GM13977 (cell line): ENCODE data around the gene MAP7D3.

Experiments used
- DNase-seq: peaks from one replicate; pipeline ENCODE4 v3.0.0; 2012; ENCODE audit warnings: low spot score
- in situ Hi-C: fragments of 300-500 bp; cut with MboI; formaldehyde crosslinking; loops from one replicate; pipeline ENCODE4 v1.12.0; 2022; ENCODE audit warnings: low sequenced_read_pairs, low pct_unique_long_range_greater_than_20kb, mixed read lengths, inconsistent platforms; ENCODE audit not compliant: unreplicated experiment
- TF ChIP-seq, protein P1 (sequence below): IDR thresholded peaks from 2 replicates; pipeline ENCODE4 v1.5.1; 2012; ENCODE audit warnings: mild to moderate bottlenecking, control low read depth; ENCODE audit not compliant: insufficient read depth; ENCODE audit errors: extremely low read depth, missing control alignments

MAP7D3 gene

DNA sequence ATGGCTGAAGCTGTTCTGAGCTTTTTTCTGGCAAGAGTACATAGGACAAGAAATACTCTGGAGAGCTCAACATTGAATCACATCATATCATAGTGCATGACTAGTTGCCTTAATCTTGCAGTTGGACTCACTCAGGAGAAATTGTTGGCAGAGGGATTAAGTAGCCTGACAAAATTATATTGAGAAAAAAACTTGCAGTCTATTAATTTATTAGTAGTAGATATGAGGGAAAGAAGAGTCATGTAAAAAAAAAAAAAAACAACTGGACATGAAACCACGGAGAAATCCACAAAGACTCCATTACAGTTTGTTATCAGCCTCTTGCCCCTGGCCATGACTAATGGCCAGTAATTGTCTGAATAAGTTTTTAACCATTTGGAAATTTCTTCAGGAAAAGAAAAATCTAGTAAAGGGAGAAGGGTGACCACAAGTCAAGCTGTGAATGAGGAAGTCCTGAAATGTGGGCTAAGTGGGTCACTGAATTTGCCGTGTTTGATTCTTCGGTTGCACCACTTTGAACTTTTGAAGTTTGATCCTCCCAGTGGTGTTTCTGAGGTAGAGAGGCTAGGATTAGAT, 58.3 kb downstream of the MAP7D3 start:
- TF ChIP-seq, protein P1, sequence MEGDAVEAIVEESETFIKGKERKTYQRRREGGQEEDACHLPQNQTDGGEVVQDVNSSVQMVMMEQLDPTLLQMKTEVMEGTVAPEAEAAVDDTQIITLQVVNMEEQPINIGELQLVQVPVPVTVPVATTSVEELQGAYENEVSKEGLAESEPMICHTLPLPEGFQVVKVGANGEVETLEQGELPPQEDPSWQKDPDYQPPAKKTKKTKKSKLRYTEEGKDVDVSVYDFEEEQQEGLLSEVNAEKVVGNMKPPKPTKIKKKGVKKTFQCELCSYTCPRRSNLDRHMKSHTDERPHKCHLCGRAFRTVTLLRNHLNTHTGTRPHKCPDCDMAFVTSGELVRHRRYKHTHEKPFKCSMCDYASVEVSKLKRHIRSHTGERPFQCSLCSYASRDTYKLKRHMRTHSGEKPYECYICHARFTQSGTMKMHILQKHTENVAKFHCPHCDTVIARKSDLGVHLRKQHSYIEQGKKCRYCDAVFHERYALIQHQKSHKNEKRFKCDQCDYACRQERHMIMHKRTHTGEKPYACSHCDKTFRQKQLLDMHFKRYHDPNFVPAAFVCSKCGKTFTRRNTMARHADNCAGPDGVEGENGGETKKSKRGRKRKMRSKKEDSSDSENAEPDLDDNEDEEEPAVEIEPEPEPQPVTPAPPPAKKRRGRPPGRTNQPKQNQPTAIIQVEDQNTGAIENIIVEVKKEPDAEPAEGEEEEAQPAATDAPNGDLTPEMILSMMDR = no peak
- no peak for DNase-seq
- in situ Hi-C loops = no loop called here

DNA sequence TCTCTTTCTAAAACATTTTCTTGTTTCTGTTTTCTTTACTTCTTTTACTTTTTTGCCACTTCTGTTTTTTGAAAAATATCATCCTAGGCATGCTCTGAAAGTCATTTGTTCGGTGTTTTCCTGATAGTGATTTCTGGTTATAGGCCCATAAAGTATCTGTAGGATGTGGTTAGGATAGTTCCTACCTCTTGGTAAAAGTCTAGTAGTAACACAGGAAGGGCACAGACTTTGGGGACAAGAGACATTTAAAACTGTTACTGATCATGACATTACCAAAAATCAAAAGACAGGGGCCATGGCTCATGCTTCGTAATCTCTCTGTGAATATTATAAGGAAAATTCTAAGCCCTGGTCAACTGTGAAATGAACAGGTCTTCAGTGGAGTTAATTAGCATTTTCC, 59.1 kb downstream of the MAP7D3 start:
- in situ Hi-C loops = no loop called here
- TF ChIP-seq, protein P1 = no peak
- no peak for DNase-seq

DNA sequence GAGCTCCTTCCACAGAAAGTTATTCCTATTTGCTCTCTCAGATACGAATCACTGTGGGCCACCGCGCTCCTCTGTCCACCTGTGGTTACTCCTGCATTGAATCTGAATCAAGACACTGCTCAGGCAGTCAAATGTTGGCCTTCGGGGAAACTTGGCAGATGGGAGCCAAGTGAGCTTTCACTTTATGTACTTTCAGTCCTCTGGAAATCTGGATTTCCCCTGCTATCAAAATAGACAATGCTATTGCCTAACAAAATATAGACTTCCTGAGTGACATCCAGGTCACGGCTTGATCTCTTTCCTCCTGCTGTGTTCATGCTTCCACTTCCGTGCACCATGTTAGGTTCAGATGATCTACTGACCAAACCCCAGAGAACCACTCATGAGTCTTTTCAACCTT, 60.0 kb downstream of the MAP7D3 start:
- in situ Hi-C loops = no loop called here
- DNase-seq = no peak
- TF ChIP-seq, protein P1 = no peak

DNA sequence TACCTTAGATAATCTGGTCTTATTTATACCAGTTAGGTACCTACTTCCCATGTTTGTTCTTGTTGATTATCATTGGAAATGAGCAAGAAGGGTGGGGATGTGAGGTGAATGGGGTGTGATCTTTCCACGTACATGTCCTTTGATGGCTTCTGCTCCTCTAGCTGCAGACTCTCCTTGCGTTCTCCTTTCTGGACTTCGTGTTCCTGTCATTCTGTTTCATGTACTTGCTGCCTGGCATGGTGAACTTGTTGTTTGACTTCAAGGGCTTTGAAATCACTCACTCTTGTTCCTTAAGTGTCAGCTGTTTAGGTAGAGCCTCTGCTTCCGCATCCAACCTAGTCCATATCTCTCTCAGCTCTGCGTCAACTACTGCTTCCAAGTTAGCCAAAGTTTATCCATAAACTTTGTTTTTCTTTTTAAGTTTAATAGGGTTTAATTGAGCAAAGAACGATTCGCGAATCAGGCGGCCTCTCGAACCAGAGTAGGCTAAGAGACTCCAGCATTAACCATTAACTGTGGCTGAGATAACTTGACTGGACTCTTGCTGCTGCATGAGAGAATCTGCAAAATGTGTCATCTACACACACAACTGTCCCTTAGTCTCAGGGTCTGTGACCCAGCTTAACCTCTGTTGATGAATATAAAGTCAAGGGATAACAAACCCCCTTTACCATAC, 61.0 kb downstream of the MAP7D3 start:
- in situ Hi-C loops = no loop called here
- TF ChIP-seq, protein P1 = no peak
- no peak for DNase-seq

DNA sequence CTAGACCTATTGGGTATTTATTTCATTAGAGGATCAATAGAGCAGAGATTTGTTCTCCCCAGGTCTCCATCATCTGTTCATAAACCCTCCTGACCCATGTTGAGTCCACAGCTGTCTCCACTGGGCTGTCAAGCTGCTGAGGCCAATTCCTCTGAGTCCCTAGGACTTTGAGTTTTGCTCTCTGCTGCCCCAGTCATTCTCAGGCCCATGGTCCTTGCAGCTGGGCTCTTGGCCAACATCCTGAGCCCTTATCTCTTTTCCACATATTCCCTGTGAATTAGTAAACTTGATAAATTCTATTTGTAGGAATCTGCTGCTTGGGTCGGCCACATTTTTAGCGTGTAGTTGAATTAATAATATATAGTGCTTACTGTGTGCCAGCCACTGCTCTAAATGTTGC, 62.0 kb downstream of the MAP7D3 start:
- no peak for DNase-seq
- in situ Hi-C loops = no loop called here
- TF ChIP-seq, protein P1 = no peak

DNA sequence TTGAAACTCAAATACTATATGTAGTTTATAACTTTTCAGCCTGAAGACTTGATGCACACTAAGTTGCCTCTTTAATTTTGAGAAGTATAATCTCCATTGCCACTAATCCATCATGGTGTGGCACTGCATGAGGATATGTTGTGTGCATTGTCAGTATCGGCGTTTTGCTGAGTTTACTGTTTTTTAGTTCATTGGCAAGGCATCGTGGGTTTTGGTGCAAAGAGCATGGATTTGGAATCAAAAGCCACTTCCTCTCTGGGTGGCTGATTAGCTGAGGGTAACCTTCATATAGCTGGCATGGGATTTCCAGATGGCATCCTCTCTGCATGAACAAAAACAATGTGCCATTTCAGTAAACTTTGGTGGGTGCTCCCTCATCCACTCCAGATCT, 65.2 kb downstream of the MAP7D3 start:
- no peak for DNase-seq
- in situ Hi-C loops = no loop called here
- TF ChIP-seq, protein P1 = no peak
